ENCODE results near the gene TDP1.

TDP1 gene

GRCh38 chr14:89955745-89956660, at the start of gene TDP1:
TSS of gene TDP1 (plus strand) at chr14:89955927. CDS start at chr14:89963115, 7,188 bp downstream.
- DNase-seq, result peak; percentile 73

GRCh38 chr14:89906000-89906399, 49.7 kb upstream of the TDP1 start:
- no peak for DNase-seq

- no peak for DNase-seq
These were observed 48.1 kb upstream of the TDP1 start for GRCh38 chr14:89907655-89908054.

- no peak for DNase-seq
These were observed 46.8 kb upstream of the TDP1 start for GRCh38 chr14:89908712-89909450.

GRCh38 chr14:89909586-89909985, 46.1 kb upstream of the TDP1 start:
- DNase-seq, result no peak

- DNase-seq, result no peak
These were observed 45.1 kb upstream of the TDP1 start for GRCh38 chr14:89910691-89911009.

- no peak for DNase-seq
These were observed 44.5 kb upstream of the TDP1 start for GRCh38 chr14:89911010-89911919.

GRCh38 chr14:89912221-89912620, 43.5 kb upstream of the TDP1 start:
- no peak for DNase-seq

GRCh38 chr14:89912667-89913211, 43.0 kb upstream of the TDP1 start:
- peak; percentile 64 for DNase-seq

GRCh38 chr14:89915114-89915878, 40.4 kb upstream of the TDP1 start:
- peak; percentile 29 for DNase-seq

- no peak for DNase-seq
These were observed 37.0 kb upstream of the TDP1 start for GRCh38 chr14:89918721-89919120.

GRCh38 chr14:89920056-89920455, 35.7 kb upstream of the TDP1 start:
- DNase-seq, result no peak

GRCh38 chr14:89921346-89921745, 34.4 kb upstream of the TDP1 start:
- no peak for DNase-seq

- no peak for DNase-seq
These were observed 33.5 kb upstream of the TDP1 start for GRCh38 chr14:89922031-89922907.

- no peak for DNase-seq
These were observed 31.5 kb upstream of the TDP1 start for GRCh38 chr14:89924268-89924667.

- DNase-seq, result no peak
These were observed 29.0 kb upstream of the TDP1 start for GRCh38 chr14:89926694-89927093.

- DNase-seq, result no peak
These were observed 28.4 kb upstream of the TDP1 start for GRCh38 chr14:89927186-89927865.

- no peak for DNase-seq
These were observed 22.7 kb upstream of the TDP1 start for GRCh38 chr14:89933002-89933401.

- DNase-seq, result peak; percentile 11
These were observed 19.0 kb upstream of the TDP1 start for GRCh38 chr14:89936654-89937185.

GRCh38 chr14:89941830-89942377, 13.8 kb upstream of the TDP1 start:
- no peak for DNase-seq
